HG03354 (cell line): ENCODE measurements around the gene C17orf78.
"Not testable (repeated sequence)": the region's sequence is repeated elsewhere in the genome, so short reads cannot be mapped to it uniquely, and the experiment has no call there.

Experiments used
- ATAC-seq: cut with Tn5 transposase; IDR thresholded peaks from one replicate; pipeline ENCODE4 v1.9.1; 2021; ENCODE audit warnings: mild to moderate bottlenecking; ENCODE audit not compliant: unreplicated experiment, poor library complexity, severe bottlenecking

C17orf78 gene

GRCh38 chr17:37384560-37385149 lies 8.9 kb downstream of the C17orf78 start:
- ATAC-seq: no peak

- no peak for ATAC-seq
Measured at GRCh38 chr17:37385474-37385990, 9.7 kb downstream of the C17orf78 start.

GRCh38 chr17:37386462-37386861 lies 10.7 kb downstream of the C17orf78 start:
- no peak for ATAC-seq

DNA sequence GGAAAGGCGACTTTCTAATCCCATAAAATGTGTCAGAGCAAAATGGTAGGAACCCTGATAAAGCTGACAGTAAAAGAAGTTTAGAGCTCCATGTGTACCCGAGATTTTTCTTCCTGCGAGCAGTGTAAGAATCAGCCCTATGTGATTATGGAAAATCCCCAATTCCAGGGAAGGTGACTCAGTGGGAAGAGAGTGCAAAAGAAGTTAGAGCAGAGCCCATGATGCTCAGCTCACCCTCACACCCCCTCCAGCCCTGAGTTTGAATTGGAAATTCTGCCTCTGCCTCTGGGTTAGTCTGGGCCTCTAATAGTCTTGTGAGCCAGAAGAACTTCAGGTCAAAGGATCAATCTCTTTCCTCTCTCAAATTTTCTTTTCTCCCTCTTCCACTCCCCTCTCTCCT lies 12.5 kb downstream of the C17orf78 start:
- ATAC-seq: no peak

GRCh38 chr17:37389160-37389559 lies 13.4 kb downstream of the C17orf78 start:
- ATAC-seq: no peak

DNA sequence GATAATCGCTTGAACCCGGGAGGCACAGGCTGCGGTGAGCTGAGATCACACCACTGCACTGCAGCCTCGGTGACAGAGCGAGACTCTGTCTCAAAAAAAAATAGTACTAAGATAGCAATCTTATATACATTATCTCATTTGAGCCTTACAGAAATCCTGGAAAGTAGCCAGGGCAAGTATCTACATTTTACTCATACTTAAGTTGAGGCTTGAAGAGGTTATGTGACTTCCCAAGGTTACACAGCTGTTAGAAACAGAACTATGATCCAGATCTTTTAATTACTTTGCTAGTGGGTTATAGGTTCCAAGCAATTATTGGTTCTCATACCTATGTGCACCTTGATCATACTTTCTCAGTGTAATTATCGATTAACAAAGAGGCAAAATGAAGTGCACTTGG lies 15.4 kb downstream of the C17orf78 start:
- no peak for ATAC-seq

- peak; percentile 55 for ATAC-seq
Measured at GRCh38 chr17:37392024-37392590, 16.3 kb downstream of the C17orf78 start.

DNA sequence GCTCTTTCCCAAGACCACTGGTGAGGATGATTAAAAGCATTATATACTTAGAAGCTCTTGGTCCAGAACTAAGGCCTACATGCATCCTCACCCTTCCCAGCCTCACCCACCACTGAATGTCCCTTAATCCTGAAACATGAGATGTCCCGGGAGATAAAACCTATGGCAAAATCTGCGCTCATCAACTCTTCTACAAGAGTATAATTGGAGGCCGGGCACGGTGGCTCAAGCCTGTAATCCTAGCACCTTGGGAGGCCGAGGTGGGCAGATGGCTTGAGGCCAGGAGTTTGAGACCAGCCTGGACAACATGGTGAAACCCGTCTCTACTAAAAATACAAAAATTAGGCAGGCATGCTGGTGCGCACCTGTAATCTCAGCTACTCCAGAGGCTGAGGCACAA lies 17.6 kb downstream of the C17orf78 start:
- no peak for ATAC-seq

GRCh38 chr17:37399265-37399803 lies 23.5 kb downstream of the C17orf78 start:
- no peak for ATAC-seq

DNA sequence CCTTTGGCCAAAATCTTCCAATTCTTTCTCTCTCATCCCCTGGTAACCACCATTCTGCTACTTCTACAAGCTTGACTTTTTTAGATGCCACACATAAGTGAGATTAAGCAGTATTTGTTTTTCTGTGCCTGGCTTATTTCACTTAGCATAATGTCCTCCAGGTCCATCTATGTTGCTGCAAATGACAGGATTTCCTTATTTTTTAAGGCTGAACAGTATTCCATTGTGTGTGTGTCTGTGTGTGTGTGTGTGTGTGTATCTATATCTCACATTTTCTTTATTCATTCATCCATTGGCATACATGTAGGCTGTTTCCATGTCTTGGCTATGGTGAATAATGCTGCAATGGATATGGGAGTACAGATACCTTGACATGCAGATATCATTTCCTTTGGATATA lies 24.7 kb downstream of the C17orf78 start:
- ATAC-seq: no peak

DNA sequence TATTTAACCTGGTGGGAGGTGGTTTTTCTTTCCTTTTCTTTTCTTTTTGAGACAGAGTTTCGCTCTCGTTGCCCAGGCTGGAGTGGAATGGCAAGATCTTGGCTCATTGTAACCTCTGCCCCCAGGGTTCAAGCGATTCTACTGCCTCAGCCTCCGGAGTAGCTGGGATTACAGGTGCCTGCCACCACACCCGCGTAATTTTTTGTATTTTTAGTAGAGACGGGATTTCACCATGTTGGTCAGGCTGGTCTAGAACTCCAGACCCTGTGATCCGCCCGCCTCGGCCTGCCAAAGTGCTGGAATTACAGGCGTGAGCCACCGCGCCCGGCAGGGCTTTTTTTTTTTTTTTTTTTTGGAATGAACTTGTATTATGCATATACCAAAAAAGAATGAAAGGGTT lies 29.7 kb downstream of the C17orf78 start:
- ATAC-seq: not testable (repeated sequence)

DNA sequence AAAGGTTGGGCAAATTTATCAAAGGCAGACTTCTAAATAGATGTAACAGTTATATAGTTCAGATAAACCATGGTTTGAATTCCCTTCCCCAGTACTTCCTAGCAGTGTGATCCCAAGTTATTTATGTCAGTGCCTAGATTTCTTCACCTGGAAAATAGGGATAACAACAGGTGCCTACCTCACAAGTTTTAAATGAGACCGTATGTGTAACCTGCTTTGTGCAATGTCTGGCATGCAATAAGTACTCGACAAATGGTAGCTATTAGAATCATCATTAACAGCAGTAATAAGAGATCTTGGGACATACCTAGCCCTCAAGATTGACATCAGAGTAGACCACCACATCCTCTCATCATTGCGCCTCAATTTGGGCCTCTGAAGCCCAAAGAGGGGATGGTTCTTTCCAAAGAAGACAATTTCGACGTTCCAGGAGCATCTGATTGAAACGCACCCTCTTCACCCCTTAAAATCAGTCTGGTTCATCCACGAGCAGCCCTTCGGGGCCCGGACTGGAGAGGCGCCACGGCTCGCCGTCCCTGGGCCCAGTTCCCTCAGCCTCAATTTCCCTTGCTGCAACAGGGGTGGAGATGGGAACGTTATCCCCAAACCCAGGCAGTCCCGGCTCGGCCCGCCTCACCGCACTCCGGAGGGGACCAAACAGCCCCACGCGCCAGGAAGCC lies 30.3 kb downstream of the C17orf78 start:
- peak; percentile 41 for ATAC-seq

GRCh38 chr17:37406635-37407461 lies 31.1 kb downstream of the C17orf78 start, which contains the start of the genes ACACA and TADA2A:
Gene ACACA, minus strand, starts transcription at chr17:37406836. Its CDS starts 537 bp downstream, at chr17:37406299.
Gene TADA2A, plus strand, starts transcription at chr17:37406886. Its CDS starts 4,480 bp downstream, at chr17:37411366.
- ATAC-seq: peak; percentile 86

DNA sequence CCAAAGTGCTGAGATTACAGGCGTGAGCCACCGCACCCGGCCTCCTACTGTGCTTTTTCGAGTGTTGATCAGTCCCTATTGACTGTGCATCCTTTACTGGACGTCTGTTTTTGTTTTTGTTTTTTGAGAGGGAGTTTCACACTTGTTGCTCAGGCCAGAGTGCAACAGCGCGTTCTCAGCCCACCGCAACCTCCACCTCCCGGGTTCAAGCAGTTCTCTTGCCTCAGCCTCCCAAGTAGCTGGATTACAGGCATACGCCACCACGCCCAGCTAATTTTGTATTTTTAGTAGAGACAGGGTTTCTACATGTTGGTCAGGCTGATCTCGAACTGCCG lies 32.3 kb downstream of the C17orf78 start:
- not testable (repeated sequence) for ATAC-seq

DNA sequence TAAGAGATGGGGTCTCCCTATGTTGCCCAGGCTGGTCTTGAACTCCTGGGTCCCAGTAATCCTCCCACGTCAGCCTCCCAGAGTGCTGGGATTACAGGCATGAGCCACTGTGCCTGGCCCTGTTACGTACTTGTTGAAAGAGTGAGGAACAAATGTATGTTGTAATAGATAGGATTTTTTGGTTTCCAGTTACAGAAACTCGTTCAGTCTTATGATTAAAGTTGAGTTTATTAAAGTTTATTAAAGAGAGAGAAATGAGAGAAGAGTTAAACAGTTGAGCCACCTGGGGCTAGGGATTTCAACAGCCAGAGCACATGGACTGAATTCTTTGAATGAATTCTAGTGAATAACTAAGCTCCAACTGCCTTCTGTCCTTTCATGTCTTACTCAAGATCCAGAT lies 34.6 kb downstream of the C17orf78 start:
- no peak for ATAC-seq

DNA sequence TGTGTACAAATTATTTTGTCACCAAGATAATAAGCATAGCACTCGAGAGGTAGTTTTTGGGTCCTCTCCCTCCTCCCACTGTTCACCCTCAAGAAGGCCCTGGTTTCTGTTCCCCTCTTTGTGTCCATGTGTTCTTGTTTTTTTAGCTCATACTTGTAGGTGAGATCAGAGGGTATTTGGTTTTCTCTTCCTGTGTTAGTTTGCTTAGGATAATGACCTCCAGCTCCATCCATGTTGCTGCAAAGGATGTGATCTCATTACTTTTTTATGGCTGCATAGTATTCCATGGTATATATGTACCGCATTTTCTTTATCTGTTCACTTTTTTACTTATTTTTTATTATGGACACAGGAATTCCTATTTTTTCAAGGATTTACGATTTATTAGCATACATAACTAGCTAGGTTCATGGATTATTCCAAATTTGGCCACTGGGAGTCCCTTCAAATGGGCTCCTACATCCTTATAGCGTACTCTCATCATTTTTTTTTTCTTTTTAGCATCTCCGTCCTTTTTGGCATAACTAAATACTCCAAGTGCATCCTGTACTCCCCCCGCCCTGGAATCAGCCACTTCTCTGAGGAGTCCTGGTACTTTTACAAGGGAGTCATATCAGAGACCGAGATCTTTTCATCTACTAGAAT lies 38.2 kb downstream of the C17orf78 start:
- ATAC-seq: no peak

GRCh38 chr17:37417852-37418251 lies 42.1 kb downstream of the C17orf78 start:
- no peak for ATAC-seq

DNA sequence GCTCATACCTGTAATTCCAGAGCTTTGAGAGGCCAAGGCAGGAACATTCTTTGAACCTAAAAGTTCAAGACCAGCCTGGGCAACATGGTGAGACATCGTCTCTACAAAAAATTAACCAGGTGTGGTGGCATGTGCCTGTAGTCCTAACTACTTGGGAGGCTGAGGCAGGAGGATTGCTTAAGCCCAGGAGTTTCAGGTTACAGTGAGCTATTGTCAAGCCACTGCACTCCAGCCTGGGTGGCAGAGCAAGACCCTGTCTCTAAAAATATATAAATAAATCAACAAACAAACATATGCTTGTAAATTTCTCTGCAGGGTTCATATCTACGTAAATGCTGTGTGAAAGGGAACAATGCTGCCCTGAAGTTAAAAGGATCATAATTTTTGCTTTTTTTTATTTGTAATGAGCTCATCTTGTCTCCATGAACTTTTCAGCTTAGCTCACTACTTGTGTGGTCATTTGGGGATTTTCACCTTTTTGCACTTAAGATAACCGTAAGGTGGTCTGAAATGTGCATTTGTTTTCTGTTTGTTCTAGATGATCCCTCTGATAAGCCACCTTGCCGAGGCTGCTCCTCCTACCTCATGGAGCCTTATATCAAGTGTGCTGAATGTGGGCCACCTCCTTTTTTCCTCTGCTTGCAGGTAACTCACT lies 47.3 kb downstream of the C17orf78 start:
- ATAC-seq: no peak

- ATAC-seq: no peak
Measured at GRCh38 chr17:37425268-37425667, 49.5 kb downstream of the C17orf78 start.
